Activated naive CD4-positive, alpha-beta T cell treated with anti-CD3 and anti-CD28 coated beads for 36 hours (primary cell): Measurements from ENCODE around the gene KCNG2. TPM values are rescaled to one million over a fixed set of nuclear protein-coding genes. Genes with fewer than 3 reads are reported as not detected.

ENCODE experiments used
- CTCF ChIA-PET: fragments of 350-600 bp; sonication (Branson Sonifier 250); formaldehyde crosslinking; loops from one replicate; lab custom pipeline; 2021; ENCODE audit warnings: antibody characterized with exemption; lab: Charles Lee
- DNase-seq: peaks from one replicate; pipeline ENCODE4 v3.0.0-alpha.2; 2020
- H3K27ac Mint-ChIP-seq: one replicate; pipeline ENCODE4 v1.8.0; 2021; ENCODE audit warnings: mild to moderate bottlenecking, mixed read lengths
- H3K27me3 Mint-ChIP-seq: one replicate; pipeline ENCODE4 v1.8.0; 2021; ENCODE audit warnings: low read depth, mixed read lengths
- H3K36me3 Mint-ChIP-seq: one replicate; pipeline ENCODE4 v1.8.0; 2021; ENCODE audit warnings: low read depth, mixed read lengths
- H3K4me1 Mint-ChIP-seq: one replicate; pipeline ENCODE4 v1.8.0; 2021; ENCODE audit warnings: low read depth, mixed read lengths
- H3K4me3 Mint-ChIP-seq: one replicate; pipeline ENCODE4 v1.8.0; 2021; ENCODE audit warnings: mild to moderate bottlenecking, moderate library complexity, mixed read lengths
- H3K9me3 Mint-ChIP-seq: one replicate; pipeline ENCODE4 v1.8.0; 2021; ENCODE audit warnings: mixed read lengths
- intact Hi-C: fragments of 100-400 bp; cut with micrococcal nuclease; formaldehyde crosslinking; loops from one replicate; pipeline ENCODE4 v1.15.1; 2023
- total RNA-seq, 2 experiments: library from RNA; stranded (reverse); gene quantifications; one replicate each; pipeline ENCODE4 v1.2.3, GENCODE V29; 2021

The KCNG2 gene
- total RNA-seq, 2 experiments from 2014 or later: not detected

- CTCF ChIA-PET: no interaction called here
- no peak overlapping the region for H3K4me3 Mint-ChIP-seq
- H3K9me3 Mint-ChIP-seq: peaks cover 57% of the 10 kb centered on the region
- peaks cover 9% of the 10 kb centered on the region for H3K4me1 Mint-ChIP-seq
- intact Hi-C loops: no loop called here
- peaks cover 1% of the 10 kb centered on the region for H3K36me3 Mint-ChIP-seq
- no peaks in the 10 kb centered on the region for H3K27me3 Mint-ChIP-seq
- H3K27ac Mint-ChIP-seq: peak overlapping the region; percentile 79
- peak; percentile 56 for DNase-seq
These were observed 92.9 kb downstream of the KCNG2 start for GRCh38 chr18:79890674-79891073.

- no peak for DNase-seq
- peaks cover 5% of the 10 kb centered on the region for H3K36me3 Mint-ChIP-seq
- peaks cover 50% of the 10 kb centered on the region for H3K9me3 Mint-ChIP-seq
- CTCF ChIA-PET: no interaction called here
- intact Hi-C loops: no loop called here
- H3K4me3 Mint-ChIP-seq: no peak overlapping the region
- no peak overlapping the region for H3K27ac Mint-ChIP-seq
- H3K27me3 Mint-ChIP-seq: peaks cover 3% of the 10 kb centered on the region
- H3K4me1 Mint-ChIP-seq: no peaks in the 10 kb centered on the region
These were observed 99.0 kb downstream of the KCNG2 start for GRCh38 chr18:79896738-79897137.

- intact Hi-C loops: no loop called here
- Mint-ChIP-seq H3K27me3 (peaks cover 3% of the 10 kb centered on the region), H3K9me3 (peaks cover 40% of the 10 kb centered on the region), H3K36me3 (peaks cover 7% of the 10 kb centered on the region), H3K4me1 (no peaks in the 10 kb centered on the region), H3K4me3 (no peak overlapping the region), H3K27ac (no peak overlapping the region)
- CTCF ChIA-PET: interaction anchor here (0.7 kb wide), 1 partner anchor 262 kb away, joined by 3 read pairs; no protein-coding TSS in a partner anchor
- DNase-seq: no peak
These were observed 100.3 kb downstream of the KCNG2 start for GRCh38 chr18:79897940-79898625.

- no peaks in the 10 kb centered on the region for H3K4me1 Mint-ChIP-seq
- peaks cover 8% of the 10 kb centered on the region for H3K36me3 Mint-ChIP-seq
- H3K27me3 Mint-ChIP-seq: peaks cover 3% of the 10 kb centered on the region
- intact Hi-C loops: no loop called here
- CTCF ChIA-PET: interaction anchor here (0.7 kb wide), 1 partner anchor 261 kb away, joined by 3 read pairs; no protein-coding TSS in a partner anchor
- H3K27ac Mint-ChIP-seq: no peak overlapping the region
- no peak overlapping the region for H3K4me3 Mint-ChIP-seq
- DNase-seq: no peak
- H3K9me3 Mint-ChIP-seq: peaks cover 31% of the 10 kb centered on the region
These were observed 101.3 kb downstream of the KCNG2 start for GRCh38 chr18:79898952-79899608.

- Mint-ChIP-seq H3K4me3 (no peak overlapping the region), H3K4me1 (no peaks in the 10 kb centered on the region), H3K27me3 (peaks cover 3% of the 10 kb centered on the region), H3K27ac (no peak overlapping the region), H3K36me3 (peaks cover 8% of the 10 kb centered on the region), H3K9me3 (peaks cover 25% of the 10 kb centered on the region)
- DNase-seq: no peak
- intact Hi-C loops: no loop called here
- CTCF ChIA-PET: no interaction called here
These were observed 102.1 kb downstream of the KCNG2 start for GRCh38 chr18:79899609-79900445.

GRCh38 chr18:79900610-79901570 is 103.2 kb downstream of the KCNG2 start:
- intact Hi-C loops: no loop called here
- H3K27ac Mint-ChIP-seq: no peak overlapping the region
- H3K27me3 Mint-ChIP-seq: peaks cover 3% of the 10 kb centered on the region
- CTCF ChIA-PET: no interaction called here
- H3K36me3 Mint-ChIP-seq: peaks cover 8% of the 10 kb centered on the region
- DNase-seq: no peak
- no peak overlapping the region for H3K4me3 Mint-ChIP-seq
- peaks cover 1% of the 10 kb centered on the region for H3K4me1 Mint-ChIP-seq
- peaks cover 16% of the 10 kb centered on the region for H3K9me3 Mint-ChIP-seq

GRCh38 chr18:79901665-79902064 is 103.9 kb downstream of the KCNG2 start:
- H3K27ac Mint-ChIP-seq: no peak overlapping the region
- H3K4me1 Mint-ChIP-seq: peaks cover 5% of the 10 kb centered on the region
- peaks cover 13% of the 10 kb centered on the region for H3K9me3 Mint-ChIP-seq
- DNase-seq: no peak
- CTCF ChIA-PET: no interaction called here
- no peak overlapping the region for H3K4me3 Mint-ChIP-seq
- intact Hi-C loops: no loop called here
- peaks cover 3% of the 10 kb centered on the region for H3K27me3 Mint-ChIP-seq
- peaks cover 8% of the 10 kb centered on the region for H3K36me3 Mint-ChIP-seq

GRCh38 chr18:79902075-79902474 is 104.3 kb downstream of the KCNG2 start:
- Mint-ChIP-seq H3K4me1 (peaks cover 5% of the 10 kb centered on the region), H3K36me3 (peaks cover 8% of the 10 kb centered on the region), H3K9me3 (peaks cover 9% of the 10 kb centered on the region), H3K4me3 (no peak overlapping the region), H3K27me3 (peaks cover 3% of the 10 kb centered on the region), H3K27ac (no peak overlapping the region)
- DNase-seq: no peak
- CTCF ChIA-PET: no interaction called here
- intact Hi-C loops: no loop called here

GRCh38 chr18:79902640-79903039 is 104.9 kb downstream of the KCNG2 start:
- peaks cover 5% of the 10 kb centered on the region for H3K4me1 Mint-ChIP-seq
- DNase-seq: no peak
- no peak overlapping the region for H3K4me3 Mint-ChIP-seq
- no peak overlapping the region for H3K27ac Mint-ChIP-seq
- CTCF ChIA-PET: no interaction called here
- peaks cover under 1% of the 10 kb centered on the region for H3K27me3 Mint-ChIP-seq
- H3K9me3 Mint-ChIP-seq: peaks cover 5% of the 10 kb centered on the region
- intact Hi-C loops: no loop called here
- peaks cover 8% of the 10 kb centered on the region for H3K36me3 Mint-ChIP-seq

- CTCF ChIA-PET: no interaction called here
- peaks cover 5% of the 10 kb centered on the region for H3K4me1 Mint-ChIP-seq
- intact Hi-C loops: no loop called here
- no peak overlapping the region for H3K4me3 Mint-ChIP-seq
- no peak for DNase-seq
- peaks cover 1% of the 10 kb centered on the region for H3K9me3 Mint-ChIP-seq
- H3K27ac Mint-ChIP-seq: no peak overlapping the region
- no peaks in the 10 kb centered on the region for H3K27me3 Mint-ChIP-seq
- peaks cover 5% of the 10 kb centered on the region for H3K36me3 Mint-ChIP-seq
These were observed 105.4 kb downstream of the KCNG2 start for GRCh38 chr18:79903071-79903635.

- CTCF ChIA-PET: no interaction called here
- Mint-ChIP-seq H3K9me3 (peaks cover 1% of the 10 kb centered on the region), H3K36me3 (peaks cover 8% of the 10 kb centered on the region), H3K27me3 (no peaks in the 10 kb centered on the region), H3K4me1 (peaks cover 5% of the 10 kb centered on the region), H3K4me3 (no peak overlapping the region), H3K27ac (no peak overlapping the region)
- DNase-seq: no peak
- intact Hi-C loops: no loop called here
These were observed 106.1 kb downstream of the KCNG2 start for GRCh38 chr18:79903787-79904356.
